Measurements from ENCODE around the gene CADM2. TPM values are rescaled to one million over a fixed set of nuclear protein-coding genes. Genes with fewer than 3 reads are reported as not detected.

Gene CADM2
- total and polyA plus RNA-seq, 2 experiments from 2014 or later: 0.15 to 0.40 TPM

DNA sequence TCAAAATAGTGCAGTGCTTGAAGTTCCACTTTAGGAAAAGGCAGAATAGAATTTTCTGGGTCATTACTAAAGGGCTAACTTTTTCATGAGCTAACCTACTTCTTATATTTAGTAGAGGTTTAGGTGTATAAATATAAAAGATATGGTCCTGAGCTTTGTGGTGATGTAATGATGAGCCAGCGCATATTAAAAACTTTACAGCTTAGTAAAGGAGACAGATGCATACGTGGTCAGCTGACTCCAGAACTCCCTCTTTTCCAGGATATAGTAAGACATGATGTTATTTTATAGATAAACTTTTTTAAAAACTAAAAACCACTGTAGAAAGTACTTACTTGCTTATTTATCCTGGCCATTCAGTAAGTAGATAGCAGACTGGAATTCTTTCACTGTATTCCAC is 895.0 kb downstream of the CADM2 start:
- no peak overlapping the region for H3K4me3 ChIP-seq
- no peak overlapping the region for H3K27ac ChIP-seq
- H3K9me3 ChIP-seq (ENCODE audit: low read depth): no peaks in the 10 kb centered on the region
- no peaks in the 10 kb centered on the region for H3K4me1 ChIP-seq (ENCODE audit: low read depth)
- no peaks in the 10 kb centered on the region for H3K27me3 ChIP-seq
- no peaks in the 10 kb centered on the region for H3K36me3 ChIP-seq
- DNase-seq (ENCODE audit: low read depth in 1 of 2, low spot score in 1 of 2): no peak
- TF ChIP-seq, protein P1, sequence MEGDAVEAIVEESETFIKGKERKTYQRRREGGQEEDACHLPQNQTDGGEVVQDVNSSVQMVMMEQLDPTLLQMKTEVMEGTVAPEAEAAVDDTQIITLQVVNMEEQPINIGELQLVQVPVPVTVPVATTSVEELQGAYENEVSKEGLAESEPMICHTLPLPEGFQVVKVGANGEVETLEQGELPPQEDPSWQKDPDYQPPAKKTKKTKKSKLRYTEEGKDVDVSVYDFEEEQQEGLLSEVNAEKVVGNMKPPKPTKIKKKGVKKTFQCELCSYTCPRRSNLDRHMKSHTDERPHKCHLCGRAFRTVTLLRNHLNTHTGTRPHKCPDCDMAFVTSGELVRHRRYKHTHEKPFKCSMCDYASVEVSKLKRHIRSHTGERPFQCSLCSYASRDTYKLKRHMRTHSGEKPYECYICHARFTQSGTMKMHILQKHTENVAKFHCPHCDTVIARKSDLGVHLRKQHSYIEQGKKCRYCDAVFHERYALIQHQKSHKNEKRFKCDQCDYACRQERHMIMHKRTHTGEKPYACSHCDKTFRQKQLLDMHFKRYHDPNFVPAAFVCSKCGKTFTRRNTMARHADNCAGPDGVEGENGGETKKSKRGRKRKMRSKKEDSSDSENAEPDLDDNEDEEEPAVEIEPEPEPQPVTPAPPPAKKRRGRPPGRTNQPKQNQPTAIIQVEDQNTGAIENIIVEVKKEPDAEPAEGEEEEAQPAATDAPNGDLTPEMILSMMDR (IDR thresholded peaks at IDR 0.05; ENCODE audit: low read depth, low read length): no peak

DNA sequence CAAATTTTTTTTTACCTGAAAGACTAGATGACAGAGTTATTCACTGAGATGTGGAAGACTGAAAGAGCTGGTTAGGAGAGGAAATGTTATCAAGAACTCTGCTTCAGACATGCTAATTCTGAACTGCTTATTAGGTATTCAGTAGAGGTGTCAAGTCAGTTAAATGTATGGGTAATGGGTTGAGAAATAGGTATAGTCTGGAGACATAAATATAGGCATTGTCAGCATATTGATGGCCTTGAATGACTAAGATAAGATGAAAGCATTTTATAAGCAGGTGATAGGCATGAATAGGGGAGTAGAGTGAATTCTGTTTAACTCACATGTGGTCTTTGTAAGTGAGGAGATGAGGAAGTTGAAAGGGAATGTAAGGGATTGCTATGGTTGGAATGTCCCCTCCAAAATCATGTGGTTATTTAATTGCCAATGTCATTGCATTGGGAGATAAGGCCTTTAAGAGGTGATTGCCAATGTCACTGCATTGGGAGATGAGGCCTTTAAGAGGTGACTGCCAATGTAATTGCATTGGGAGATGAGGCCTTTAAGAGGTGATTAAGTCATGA is 904.2 kb downstream of the CADM2 start:
- Histone ChIP-seq H3K4me3 (no peak overlapping the region), H3K27me3 (no peaks in the 10 kb centered on the region), H3K36me3 (no peaks in the 10 kb centered on the region), H3K27ac (no peak overlapping the region), H3K4me1 (ENCODE audit: low read depth) (peaks cover 9% of the 10 kb centered on the region), H3K9me3 (ENCODE audit: low read depth) (no peaks in the 10 kb centered on the region)
- no peak for DNase-seq (ENCODE audit: low read depth in 1 of 2, low spot score in 1 of 2)
- TF ChIP-seq, protein P1 (IDR thresholded peaks at IDR 0.05; ENCODE audit: low read depth, low read length): no peak

DNA sequence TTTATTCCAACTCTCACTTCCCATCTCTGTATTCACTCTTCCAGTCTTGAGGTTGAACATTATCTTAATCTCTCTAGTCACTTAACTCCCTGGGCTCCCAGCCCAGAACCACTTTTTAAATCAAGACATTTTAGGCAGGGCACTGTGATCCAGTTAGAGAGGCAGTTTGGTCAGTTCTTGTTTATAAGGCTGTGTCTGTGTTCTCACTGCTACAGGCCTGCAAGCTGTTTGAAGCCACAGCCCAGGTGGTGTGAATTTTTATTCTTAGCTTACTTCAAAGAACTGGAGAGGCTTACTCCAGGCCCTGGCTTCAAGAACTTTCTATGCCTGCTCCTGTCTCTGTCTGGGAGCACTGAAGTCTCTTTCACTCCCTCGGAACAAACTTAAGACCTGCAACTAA is 906.1 kb downstream of the CADM2 start:
- H3K36me3 ChIP-seq: no peaks in the 10 kb centered on the region
- H3K4me3 ChIP-seq: no peak overlapping the region
- H3K27me3 ChIP-seq: no peaks in the 10 kb centered on the region
- H3K9me3 ChIP-seq (ENCODE audit: low read depth): no peaks in the 10 kb centered on the region
- TF ChIP-seq, protein P1 (IDR thresholded peaks at IDR 0.05; ENCODE audit: low read depth, low read length): no peak
- H3K27ac ChIP-seq: peak overlapping the region; percentile 74
- peak in 1 of 2 donors; percentile 42 for DNase-seq (ENCODE audit: low read depth in 1 of 2, low spot score in 1 of 2)
- H3K4me1 ChIP-seq (ENCODE audit: low read depth): peaks cover 9% of the 10 kb centered on the region

DNA sequence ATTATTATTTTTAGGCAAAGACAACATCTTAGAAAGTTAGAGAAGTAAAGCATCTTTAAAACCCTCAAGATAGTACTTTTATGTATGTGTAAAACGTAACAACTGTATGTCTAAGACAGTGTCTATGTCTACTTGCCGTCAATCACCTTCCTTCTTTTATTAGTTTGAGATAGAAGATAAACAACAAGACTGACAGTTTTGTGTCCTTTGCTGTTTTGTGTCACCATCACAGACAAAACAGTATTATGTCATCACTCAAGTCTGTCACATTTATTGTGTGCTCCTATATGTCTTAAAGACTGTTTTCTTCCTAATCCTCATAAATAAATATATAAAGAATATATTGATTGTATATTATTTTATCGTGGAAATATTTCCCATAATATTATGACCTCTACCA is 908.3 kb downstream of the CADM2 start:
- H3K9me3 ChIP-seq (ENCODE audit: low read depth): no peaks in the 10 kb centered on the region
- DNase-seq (ENCODE audit: low read depth in 1 of 2, low spot score in 1 of 2): no peak
- no peaks in the 10 kb centered on the region for H3K27me3 ChIP-seq
- H3K4me3 ChIP-seq: no peak overlapping the region
- H3K4me1 ChIP-seq (ENCODE audit: low read depth): peaks cover 9% of the 10 kb centered on the region
- H3K36me3 ChIP-seq: no peaks in the 10 kb centered on the region
- no peak overlapping the region for H3K27ac ChIP-seq
- TF ChIP-seq, protein P1 (IDR thresholded peaks at IDR 0.05; ENCODE audit: low read depth, low read length): no peak

DNA sequence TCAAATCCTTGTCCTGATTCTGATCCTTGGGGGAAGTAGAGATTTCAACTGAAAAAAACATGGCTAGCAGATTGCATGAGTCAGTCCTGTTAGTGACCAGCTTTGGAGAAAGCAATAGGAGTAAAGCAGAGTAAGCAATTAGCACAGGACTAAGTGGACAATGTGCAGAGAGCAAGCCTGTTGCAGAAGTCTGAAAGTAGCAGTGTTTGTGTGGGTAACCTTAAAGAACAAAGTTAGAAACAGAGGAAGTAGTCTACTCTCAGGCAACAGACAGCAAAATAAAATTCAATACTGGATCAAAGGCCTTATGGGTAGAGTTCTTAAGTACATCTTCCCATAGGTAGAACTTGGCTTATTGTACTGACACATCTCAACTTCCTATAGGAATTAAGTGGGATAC is 916.8 kb downstream of the CADM2 start:
- H3K4me1 ChIP-seq (ENCODE audit: low read depth): no peaks in the 10 kb centered on the region
- H3K27me3 ChIP-seq: no peaks in the 10 kb centered on the region
- no peaks in the 10 kb centered on the region for H3K36me3 ChIP-seq
- no peaks in the 10 kb centered on the region for H3K9me3 ChIP-seq (ENCODE audit: low read depth)
- H3K4me3 ChIP-seq: no peak overlapping the region
- no peak overlapping the region for H3K27ac ChIP-seq
- TF ChIP-seq, protein P1 (IDR thresholded peaks at IDR 0.05; ENCODE audit: low read depth, low read length): no peak
- no peak for DNase-seq (ENCODE audit: low read depth in 1 of 2, low spot score in 1 of 2)
